GM18507 (cell line): ENCODE data around the gene CRB3.
A peak's percentile ranks its signal among the peaks of the same experiment; 100 is the strongest.

Experiments
- DNase-seq: peaks from one replicate; pipeline ENCODE4 v3.0.0; 2011; ENCODE audit warnings: low read depth; ENCODE audit not compliant: insufficient read length; ENCODE audit errors: extremely low spot score
- FAIRE-seq: peaks from 2 replicates; lab custom pipeline; 2011; peaks lifted over from hg19 to GRCh38; lab: Jason Lieb, UNC

The CRB3 gene

GRCh38 chr19:6429419-6430221 lies 34.5 kb upstream of the CRB3 start:
- FAIRE-seq = no peak
- DNase-seq = no peak

DNA sequence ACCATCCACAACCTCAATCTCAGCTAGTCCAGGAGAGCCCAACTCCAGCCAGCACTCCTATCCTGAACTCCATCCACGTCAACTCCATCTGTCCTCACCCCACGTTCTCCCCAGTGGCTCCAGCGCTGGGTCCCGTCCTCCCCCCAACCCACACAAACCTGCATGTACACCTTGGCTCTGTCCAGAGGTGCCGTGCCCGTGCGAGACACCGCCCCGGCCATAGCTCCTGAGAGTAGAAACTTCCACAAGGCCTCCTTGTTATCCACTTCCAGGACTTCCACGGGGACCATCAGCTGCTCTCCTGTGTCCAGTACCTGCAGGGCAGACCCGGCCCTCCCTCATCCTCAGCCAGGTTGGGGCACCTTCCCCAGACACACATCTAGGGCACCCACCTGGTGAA lies 32.2 kb upstream of the CRB3 start:
- DNase-seq = no peak
- FAIRE-seq = no peak

DNA sequence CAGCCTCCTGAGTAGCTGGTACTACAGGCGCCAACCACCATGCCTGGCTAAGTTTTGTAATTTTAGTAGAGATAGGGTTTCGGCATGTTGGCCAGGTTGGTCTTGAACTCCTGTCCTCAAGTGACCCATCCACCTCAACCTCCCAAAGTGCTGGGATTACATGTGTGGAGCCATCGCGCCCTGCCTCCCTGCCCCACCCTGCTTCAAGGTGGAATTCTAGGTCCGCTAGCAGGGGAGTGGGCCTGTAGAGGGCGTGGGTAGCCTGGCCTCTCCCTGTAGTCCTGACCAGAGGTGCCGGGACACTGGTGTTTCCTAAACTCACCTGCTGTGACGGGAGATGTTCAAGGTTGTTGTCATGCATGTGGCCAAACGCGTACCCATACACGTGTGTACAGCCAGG lies 30.9 kb upstream of the CRB3 start:
- no peak for FAIRE-seq
- no peak for DNase-seq

DNA sequence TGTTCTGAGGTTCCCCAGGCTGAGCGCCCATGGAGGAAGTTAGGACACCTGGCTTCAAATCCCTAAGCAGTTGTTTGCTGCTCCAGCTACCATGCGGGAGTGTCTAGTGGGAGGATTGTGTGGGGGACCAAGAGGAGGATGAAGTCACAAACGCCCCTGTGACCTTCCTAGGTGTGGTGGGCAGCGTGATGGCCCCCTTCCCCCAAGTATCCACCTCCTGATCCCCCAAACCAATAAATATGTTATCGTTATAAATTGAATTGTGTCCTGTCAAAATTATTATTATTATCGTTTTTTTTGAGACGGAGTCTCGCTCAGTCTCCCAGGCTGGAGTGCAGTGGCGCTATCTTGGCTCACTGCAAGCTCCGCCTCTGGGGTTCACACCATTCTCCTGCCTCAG lies 30.4 kb upstream of the CRB3 start, which contains the start of gene SLC25A41:
SLC25A41 (minus strand) TSS at position 101 of the 400 bp plus-strand sequence; CDS start at position 31, 70 bp downstream.
- FAIRE-seq (no peak), DNase-seq (no peak)

DNA sequence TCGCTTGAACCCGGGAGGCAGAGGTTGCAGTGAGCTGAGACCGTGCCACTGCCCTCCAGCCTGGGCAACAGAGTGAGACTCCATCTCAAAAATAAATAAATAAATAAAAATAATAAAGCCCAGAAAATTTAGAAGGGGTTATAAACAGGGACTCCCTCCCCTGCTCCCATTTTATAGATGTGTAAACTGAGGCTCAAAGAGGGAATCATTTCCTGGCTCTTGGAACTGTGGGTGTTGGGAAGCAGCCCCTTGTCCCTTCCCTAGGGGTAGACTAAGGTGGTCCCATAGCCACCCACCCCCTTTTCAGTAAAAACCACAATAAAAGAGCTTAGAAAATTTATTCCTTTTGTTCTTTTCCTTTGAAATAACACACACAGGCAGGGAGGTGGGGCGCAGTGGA lies 24.3 kb upstream of the CRB3 start:
- FAIRE-seq = no peak
- no peak for DNase-seq

DNA sequence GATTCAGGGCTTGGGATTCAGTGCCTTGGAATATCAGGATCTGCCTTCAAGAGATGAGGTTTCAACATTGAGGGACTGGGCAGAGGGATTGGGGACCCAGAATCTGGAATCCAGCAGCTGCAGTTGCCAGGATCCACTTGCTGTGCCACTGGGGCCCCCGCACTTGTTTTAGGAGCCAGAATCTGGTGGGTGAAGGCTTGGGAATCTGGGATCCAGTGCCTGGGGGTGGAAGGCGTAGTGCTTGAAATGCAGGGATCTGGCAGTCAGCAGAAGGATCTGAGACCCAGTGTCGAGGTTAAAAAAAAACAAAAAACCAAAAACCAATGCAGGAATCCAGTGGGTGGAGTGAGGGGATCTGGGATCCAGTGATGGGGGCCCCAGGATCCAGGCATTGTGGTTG lies 23.2 kb upstream of the CRB3 start:
- FAIRE-seq (no peak), DNase-seq (no peak)

- FAIRE-seq = no peak
- DNase-seq = no peak
Measured at GRCh38 chr19:6442087-6442688, 21.9 kb upstream of the CRB3 start.

GRCh38 chr19:6443986-6444385 lies 20.1 kb upstream of the CRB3 start:
- no peak for FAIRE-seq

GRCh38 chr19:6446452-6446851 lies 17.6 kb upstream of the CRB3 start:
- no peak for FAIRE-seq
- DNase-seq = no peak

More at GRCh38 chr19:6443986-6444385, 20.1 kb upstream of the CRB3 start:
- no peak for DNase-seq

GRCh38 chr19:6448045-6448444 lies 16.0 kb upstream of the CRB3 start:
- DNase-seq (no peak), FAIRE-seq (no peak)

- DNase-seq (no peak), FAIRE-seq (no peak)
Measured at GRCh38 chr19:6450166-6450565, 13.9 kb upstream of the CRB3 start.

GRCh38 chr19:6451583-6452222 lies 12.4 kb upstream of the CRB3 start:
- DNase-seq (no peak), FAIRE-seq (no peak)

GRCh38 chr19:6452223-6452614 lies 11.9 kb upstream of the CRB3 start:
- no peak for DNase-seq
- FAIRE-seq = no peak

DNA sequence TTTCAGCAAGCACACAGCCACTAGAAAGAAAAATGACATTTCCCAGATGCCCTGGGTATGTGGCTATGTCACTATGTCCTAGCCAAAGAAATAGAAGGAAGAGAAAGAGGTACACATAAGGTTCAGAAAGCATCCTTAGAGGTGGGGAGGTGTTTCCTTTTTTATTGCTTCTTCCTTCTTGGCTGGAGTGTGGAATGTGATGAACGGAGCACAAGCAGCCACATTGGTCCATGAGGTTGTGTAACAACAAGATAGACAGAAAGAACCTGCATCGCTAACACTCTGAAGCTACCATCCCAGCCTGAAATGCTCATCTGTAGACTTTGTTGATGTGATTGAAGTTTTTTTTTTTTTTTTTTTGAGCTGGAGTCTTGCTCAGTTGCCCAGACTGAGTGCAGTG lies 11.2 kb upstream of the CRB3 start:
- DNase-seq = no peak
- FAIRE-seq = no peak

DNA sequence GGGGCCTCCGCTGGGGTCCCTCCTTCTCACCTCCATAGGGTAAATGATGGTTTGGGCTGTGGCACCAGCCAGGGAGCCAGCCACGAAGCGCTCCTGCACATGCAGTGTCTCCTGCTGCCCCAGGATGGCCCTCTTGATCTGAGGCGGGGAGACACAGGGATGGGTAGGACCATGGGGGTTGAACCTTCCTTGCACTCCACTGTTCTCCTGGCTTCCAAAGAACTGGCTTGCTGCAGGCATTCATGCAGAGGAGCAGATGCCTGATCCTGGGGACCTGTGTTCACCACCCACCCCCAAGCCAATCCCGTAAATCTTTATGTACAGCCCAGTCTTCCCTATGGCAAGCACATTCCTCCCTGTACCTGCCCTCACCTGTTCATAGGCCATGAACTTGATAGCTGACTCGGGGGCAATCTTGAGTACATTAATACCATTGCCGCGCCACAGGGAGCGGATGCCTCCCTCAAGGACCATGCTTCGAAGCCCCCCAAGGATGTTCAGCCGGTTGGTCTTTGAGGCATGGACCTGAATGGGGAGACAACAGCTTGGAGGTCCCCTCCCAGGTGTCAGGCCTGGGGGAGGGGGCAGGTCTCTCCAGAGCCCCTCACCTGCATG lies 10.0 kb upstream of the CRB3 start:
- DNase-seq = no peak
- no peak for FAIRE-seq

DNA sequence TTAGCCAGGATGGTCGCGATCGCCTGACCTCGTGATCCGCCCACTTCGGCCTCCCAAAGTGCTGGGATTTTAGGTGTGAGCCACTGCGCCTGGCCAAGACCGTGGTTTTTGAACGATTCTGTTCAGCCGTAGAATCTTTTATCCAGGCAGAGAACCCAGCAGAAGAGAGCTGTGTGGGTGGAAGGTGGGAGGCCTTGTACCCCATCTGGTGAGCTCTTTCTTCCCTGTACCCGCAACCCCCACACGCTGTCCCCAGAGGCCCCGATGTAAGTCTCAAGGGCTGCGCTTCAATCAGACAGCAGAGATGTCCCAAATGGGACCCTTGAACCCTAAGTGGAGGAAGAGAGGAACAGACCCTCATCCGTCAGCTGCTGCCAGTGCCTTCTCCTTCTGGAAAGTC lies 8.1 kb upstream of the CRB3 start:
- no peak for DNase-seq
- no peak for FAIRE-seq

DNA sequence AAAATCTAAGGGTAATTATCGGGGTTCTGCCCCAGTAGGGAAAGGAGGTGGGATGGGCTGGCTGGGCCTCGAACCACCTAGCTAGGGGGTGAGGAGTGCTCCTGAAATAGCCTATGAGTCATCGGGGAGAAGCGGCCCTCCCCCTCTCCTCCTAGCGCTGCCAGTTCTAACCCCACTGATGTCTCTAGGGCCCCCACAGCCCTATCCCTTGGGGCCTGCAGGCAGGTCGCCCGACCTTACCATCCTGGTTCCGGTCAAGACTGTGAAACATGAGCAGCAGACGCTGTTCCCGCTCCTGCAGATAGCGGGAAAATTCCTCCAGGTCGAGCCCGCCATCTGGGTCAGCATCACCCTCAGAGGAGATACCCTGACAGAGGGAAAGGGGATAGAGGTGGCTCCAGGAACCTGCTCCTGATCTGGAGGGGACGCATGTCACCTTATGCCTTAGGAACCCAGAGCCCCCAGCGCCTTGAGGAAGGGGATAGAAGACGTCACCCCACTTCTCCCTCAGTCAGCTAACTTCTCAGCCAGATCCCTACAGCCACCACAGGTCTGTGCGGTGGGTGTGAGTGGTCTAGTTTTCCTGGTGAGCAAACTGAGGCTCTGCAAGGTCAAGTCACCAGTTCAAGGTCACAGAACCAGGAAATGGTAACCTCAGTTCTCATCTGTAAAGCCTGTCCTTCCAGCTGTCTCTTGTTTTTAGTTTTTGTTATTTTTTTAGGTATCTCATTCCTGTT lies 5.9 kb upstream of the CRB3 start:
- peak; percentile 45 for DNase-seq
- FAIRE-seq = peak; percentile 91

DNA sequence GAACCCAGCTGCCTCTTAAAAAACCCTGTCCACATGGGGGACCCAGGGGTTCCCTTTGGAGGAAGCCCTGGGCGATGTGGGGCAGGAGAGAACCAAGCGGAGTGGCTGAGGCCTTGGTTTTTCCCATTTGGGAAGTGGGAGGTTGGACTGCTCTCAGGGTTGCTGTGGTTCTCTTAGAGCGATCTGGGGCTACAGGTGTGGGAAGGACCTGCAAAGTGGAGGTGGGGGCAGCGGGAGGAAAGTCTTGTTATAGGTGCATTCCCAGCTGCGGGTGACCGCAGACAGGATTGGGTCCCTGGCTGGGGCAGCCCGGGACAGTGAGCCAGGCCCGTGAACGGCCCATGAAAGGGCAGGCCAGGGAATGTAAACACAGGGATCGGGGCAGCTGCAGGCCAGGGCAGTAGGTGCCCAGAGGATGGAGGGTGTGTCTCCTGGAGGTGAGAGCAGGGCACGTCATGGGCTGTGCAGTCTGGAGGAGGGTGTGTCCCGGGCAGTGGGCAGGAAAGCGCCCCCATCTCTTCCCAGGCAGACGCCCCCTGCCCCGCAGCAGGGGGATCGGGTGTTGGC lies 5.3 kb upstream of the CRB3 start:
- FAIRE-seq = no peak

More for the DNA sequence above, 5.3 kb upstream of the CRB3 start:
- no peak for DNase-seq
